ENCODE measurements around the gene MAP2K1. TPM values are rescaled to one million over a fixed set of nuclear protein-coding genes. Genes with fewer than 3 reads are reported as not detected.
A peak's percentile ranks its signal among the peaks of the same experiment; 100 is the strongest.

MAP2K1 gene
- total and polyA plus RNA-seq, 4 donors: 14.3 to 30.2 (median 24.4) TPM

- peak; percentile 88 to 94 for TF ChIP-seq RXRA (IDR thresholded peaks at IDR 0.05)
- TF ChIP-seq RAD21 (IDR thresholded peaks at IDR 0.05): peak; percentile 19 to 47
- TF ChIP-seq MAX (IDR thresholded peaks at IDR 0.05): peak; percentile 45
- TF ChIP-seq YY1 (IDR thresholded peaks at IDR 0.05): no peak
- peak; percentile 63 to 71 for TF ChIP-seq JUND (IDR thresholded peaks at IDR 0.05)
- peak; percentile 38 for TF ChIP-seq HNF4G (IDR thresholded peaks at IDR 0.05)
These were observed 100.2 kb downstream of the MAP2K1 start (continued) for GRCh38 chr15:66486887-66487286.

- Histone ChIP-seq H3K4me3 (ENCODE audit: low read depth in 1 of 3, low read length in 3 of 3) (no peak overlapping the region), H3K27me3 (ENCODE audit: control insufficient read depth in 4 of 4, insufficient read depth in 4 of 4, low read length in 3 of 4) (no peaks in the 10 kb centered on the region), H3K27ac (ENCODE audit: low read depth in 1 of 2, low read length in 2 of 2) (no peak overlapping the region), H3K4me1 (ENCODE audit: control insufficient read depth in 4 of 4, insufficient read depth in 4 of 4, low read length in 3 of 4) (peaks cover 9 to 66% (median 59%) of the 10 kb centered on the region in 4 donors), H3K9ac (ENCODE audit: low read depth in 1 of 2, low read length in 2 of 2) (no peak overlapping the region), H3K9me3 (ENCODE audit: control insufficient read depth in 4 of 4, low read length in 3 of 4) (no peaks in the 10 kb centered on the region), H3K36me3 (ENCODE audit: control insufficient read depth in 4 of 4, insufficient read depth in 3 of 4, low read depth in 1 of 4, low read length in 3 of 4) (peaks cover 3 to 33% (median 22%) of the 10 kb centered on the region in 4 donors)
- DNase-seq (ENCODE audit: low spot score): no peak
- TF ChIP-seq HNF4G (IDR thresholded peaks at IDR 0.05): no peak
- peak; percentile 16 for TF ChIP-seq SP1 (IDR thresholded peaks at IDR 0.05)
- no peak for TF ChIP-seq TAF1 (conservative IDR thresholded peaks at IDR 0.05)
- TF ChIP-seq JUND (IDR thresholded peaks at IDR 0.05): no peak
- TF ChIP-seq RXRA (IDR thresholded peaks at IDR 0.05): no peak
- no peak for TF ChIP-seq GABPA (IDR thresholded peaks at IDR 0.05 in 1 of 2, conservative IDR thresholded peaks at IDR 0.05 in 1 of 2)
- WGBS: 48% methylated on average over 5 of the region's 5 CpGs
These were observed 101.8 kb downstream of the MAP2K1 start for GRCh38 chr15:66488525-66488924.

- DNase-seq (ENCODE audit: low spot score): no peak
- Histone ChIP-seq H3K9me3 (ENCODE audit: control insufficient read depth in 4 of 4, low read length in 3 of 4) (no peaks in the 10 kb centered on the region), H3K36me3 (ENCODE audit: control insufficient read depth in 4 of 4, insufficient read depth in 3 of 4, low read depth in 1 of 4, low read length in 3 of 4) (peaks cover 3 to 40% (median 26%) of the 10 kb centered on the region in 4 donors), H3K27ac (ENCODE audit: low read depth in 1 of 2, low read length in 2 of 2) (no peak overlapping the region), H3K4me1 (ENCODE audit: control insufficient read depth in 4 of 4, insufficient read depth in 4 of 4, low read length in 3 of 4) (peaks cover 9 to 64% (median 54%) of the 10 kb centered on the region in 4 donors), H3K9ac (ENCODE audit: low read depth in 1 of 2, low read length in 2 of 2) (no peak overlapping the region), H3K27me3 (ENCODE audit: control insufficient read depth in 4 of 4, insufficient read depth in 4 of 4, low read length in 3 of 4) (no peaks in the 10 kb centered on the region), H3K4me3 (ENCODE audit: low read depth in 1 of 3, low read length in 3 of 3) (no peak overlapping the region)
- TF ChIP-seq RXRA (IDR thresholded peaks at IDR 0.05): no peak
- no peak for TF ChIP-seq TAF1 (conservative IDR thresholded peaks at IDR 0.05)
- no peak for TF ChIP-seq JUND (IDR thresholded peaks at IDR 0.05)
- TF ChIP-seq FOXA1 (IDR thresholded peaks at IDR 0.05): no peak
- TF ChIP-seq SP1 (IDR thresholded peaks at IDR 0.05): no peak
- TF ChIP-seq GABPA (IDR thresholded peaks at IDR 0.05 in 1 of 2, conservative IDR thresholded peaks at IDR 0.05 in 1 of 2): no peak
- no peak for TF ChIP-seq ZBTB33 (IDR thresholded peaks at IDR 0.05)
- TF ChIP-seq HNF4A (conservative IDR thresholded peaks at IDR 0.05): peak; percentile 12 to 23
- WGBS: 53% methylated on average over 6 of the region's 6 CpGs
These were observed 102.6 kb downstream of the MAP2K1 start for GRCh38 chr15:66489179-66489791.

- Histone ChIP-seq H3K27me3 (ENCODE audit: control insufficient read depth in 4 of 4, insufficient read depth in 4 of 4, low read length in 3 of 4) (no peaks in the 10 kb centered on the region), H3K36me3 (ENCODE audit: control insufficient read depth in 4 of 4, insufficient read depth in 3 of 4, low read depth in 1 of 4, low read length in 3 of 4) (peaks cover 3 to 45% (median 29%) of the 10 kb centered on the region in 4 donors), H3K4me1 (ENCODE audit: control insufficient read depth in 4 of 4, insufficient read depth in 4 of 4, low read length in 3 of 4) (peaks cover 7 to 65% (median 54%) of the 10 kb centered on the region in 4 donors), H3K27ac (ENCODE audit: low read depth in 1 of 2, low read length in 2 of 2) (no peak overlapping the region), H3K4me3 (ENCODE audit: low read depth in 1 of 3, low read length in 3 of 3) (no peak overlapping the region), H3K9ac (ENCODE audit: low read depth in 1 of 2, low read length in 2 of 2) (no peak overlapping the region), H3K9me3 (ENCODE audit: control insufficient read depth in 4 of 4, low read length in 3 of 4) (no peaks in the 10 kb centered on the region)
- WGBS: 95% methylated on average over 3 of the region's 3 CpGs
- no peak for DNase-seq (ENCODE audit: low spot score)
- no peak for TF ChIP-seq NR2F2 (IDR thresholded peaks at IDR 0.05)
- TF ChIP-seq MAX (IDR thresholded peaks at IDR 0.05): no peak
- TF ChIP-seq YY1 (IDR thresholded peaks at IDR 0.05): no peak
- TF ChIP-seq HNF4A (conservative IDR thresholded peaks at IDR 0.05): no peak
- no peak for TF ChIP-seq EGR1 (IDR thresholded peaks at IDR 0.05; ENCODE audit: low read depth in 2 of 2)
- no peak for TF ChIP-seq ATF3 (IDR thresholded peaks at IDR 0.05)
- no peak for TF ChIP-seq CTCF (IDR thresholded peaks at IDR 0.05; ENCODE audit: low read depth, low read length, missing input control)
- no peak for TF ChIP-seq SP1 (IDR thresholded peaks at IDR 0.05)
- no peak for TF ChIP-seq ZBTB33 (IDR thresholded peaks at IDR 0.05)
- TF ChIP-seq HNF4G (IDR thresholded peaks at IDR 0.05): no peak
- no peak for TF ChIP-seq FOXA2 (IDR thresholded peaks at IDR 0.05)
- TF ChIP-seq JUND (IDR thresholded peaks at IDR 0.05): no peak
These were observed 105.1 kb downstream of the MAP2K1 start for GRCh38 chr15:66491846-66492245.

Measured in liver (tissue), 9 donors.